TTC549 (cell line): ENCODE results near the gene HSPB6.

ENCODE experiments used
- FAIRE-seq: peaks from 2 replicates; lab custom pipeline; 2012; peaks lifted over from hg19 to GRCh38; lab: Jason Lieb, UNC

HSPB6 gene

DNA sequence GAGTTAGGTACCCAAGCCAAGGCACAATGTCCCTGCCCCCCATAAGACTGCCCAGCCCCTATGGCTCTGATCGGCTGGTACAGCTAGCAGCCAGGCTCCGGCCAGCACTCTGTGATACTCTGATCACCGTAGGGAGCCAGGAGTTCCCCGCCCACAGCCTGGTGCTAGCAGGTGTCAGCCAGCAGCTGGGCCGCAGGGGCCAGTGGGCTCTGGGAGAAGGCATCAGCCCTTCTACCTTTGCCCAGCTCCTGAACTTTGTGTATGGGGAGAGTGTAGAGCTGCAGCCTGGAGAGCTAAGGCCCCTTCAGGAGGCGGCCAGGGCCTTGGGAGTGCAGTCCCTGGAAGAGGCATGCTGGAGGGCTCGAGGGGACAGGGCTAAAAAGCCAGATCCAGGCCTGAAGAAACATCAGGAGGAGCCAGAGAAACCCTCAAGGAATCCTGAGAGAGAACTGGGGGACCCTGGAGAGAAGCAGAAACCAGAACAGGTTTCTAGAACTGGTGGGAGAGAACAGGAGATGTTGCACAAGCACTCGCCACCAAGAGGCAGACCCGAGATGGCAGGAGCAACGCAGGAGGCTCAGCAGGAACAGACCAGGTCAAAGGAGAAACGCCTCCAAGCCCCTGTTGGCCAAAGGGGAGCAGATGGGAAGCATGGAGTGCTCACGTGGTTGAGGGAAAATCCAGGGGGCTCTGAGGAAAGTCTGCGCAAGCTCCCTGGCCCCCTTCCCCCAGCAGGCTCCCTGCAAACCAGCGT, 42.1 kb downstream of the HSPB6 start:
- FAIRE-seq, result no peak

GRCh38 chr19:35713904-35714495, 42.8 kb downstream of the HSPB6 start:
- FAIRE-seq, result no peak

DNA sequence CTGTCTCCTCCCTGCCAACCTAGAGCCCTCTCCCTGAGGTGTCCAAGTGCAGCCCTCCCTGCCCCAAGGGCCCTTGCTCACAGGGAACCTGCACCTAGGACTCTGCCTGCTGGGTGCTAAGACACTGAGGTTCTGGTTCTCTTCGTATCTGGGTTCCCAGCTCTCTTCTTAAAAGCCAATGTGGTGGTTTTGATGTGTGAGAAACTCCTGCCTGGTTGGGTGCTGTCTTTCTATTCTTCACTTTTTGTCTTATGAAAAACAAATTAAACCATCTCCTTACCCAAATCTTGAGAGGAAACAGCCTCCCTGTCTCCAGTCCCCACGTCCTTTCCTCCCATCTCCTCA, 43.4 kb downstream of the HSPB6 start:
- no peak for FAIRE-seq

DNA sequence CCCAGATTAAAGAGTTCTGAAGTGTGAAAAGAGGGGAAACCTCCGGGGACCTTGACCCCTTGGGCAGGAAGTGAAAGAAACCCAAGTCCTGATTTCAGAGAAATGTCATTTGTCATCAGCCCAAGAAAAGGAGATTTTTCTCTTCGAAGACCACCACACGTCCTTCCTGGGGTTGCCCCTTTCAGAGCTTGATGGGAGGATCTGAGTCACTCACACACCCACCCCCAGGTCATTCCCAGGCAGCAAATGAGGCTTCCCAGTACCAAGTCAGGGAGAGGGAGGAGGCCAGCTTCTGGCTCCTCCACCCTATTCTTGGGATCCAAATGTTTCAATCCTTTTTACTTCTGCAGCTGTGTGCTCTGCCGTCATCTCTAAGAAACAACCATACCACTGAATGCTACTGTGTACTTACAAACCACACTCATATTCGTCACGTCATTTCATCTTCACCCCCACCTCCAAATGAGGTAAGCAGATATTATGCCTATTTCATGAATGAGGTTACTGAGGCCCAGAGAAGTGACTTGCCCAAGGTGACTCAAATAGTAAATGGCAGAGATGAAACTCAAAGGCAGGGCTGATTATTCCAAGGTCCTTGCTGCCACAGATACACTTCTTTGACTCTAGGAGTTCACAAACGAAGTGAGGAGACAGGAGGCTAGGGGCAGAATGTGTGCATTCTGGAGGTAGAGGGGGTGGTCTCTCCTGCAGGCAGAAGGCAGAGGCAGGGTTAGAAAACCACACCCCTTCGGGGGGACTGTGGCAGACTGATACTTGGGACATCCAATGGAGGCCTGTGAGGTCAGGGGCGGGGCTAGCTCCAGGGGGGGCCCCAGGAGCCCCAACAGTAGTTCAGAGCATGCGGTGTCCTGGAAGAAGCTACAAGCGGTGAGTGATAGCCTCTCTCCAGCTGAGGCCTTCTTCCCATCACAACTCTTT, 44.0 kb downstream of the HSPB6 start:
- no peak for FAIRE-seq

- FAIRE-seq, result no peak
These were observed 45.8 kb downstream of the HSPB6 start for GRCh38 chr19:35710784-35711723.

- no peak for FAIRE-seq
These were observed 48.4 kb downstream of the HSPB6 start for GRCh38 chr19:35708391-35708790.
